Measurements from ENCODE around the gene HOXA6. TPM values are rescaled to one million over a fixed set of nuclear protein-coding genes. Genes with fewer than 3 reads are reported as not detected.

Gene HOXA6
- polyA plus RNA-seq, 1 experiment = 0.77 TPM

- TF ChIP-seq CTCF (IDR thresholded peaks at IDR 0.05; ENCODE audit: insufficient read depth, low read depth, low read length) = no peak
- ChIA-PET POLR2A (no interaction called here), CTCF (interaction anchor here (1.2 kb wide), 1 partner anchor 46 kb away, joined by 3 read pairs; no protein-coding TSS in a partner anchor)
- Histone ChIP-seq H3K4me3 (ENCODE audit: low read depth, low read length) (no peak overlapping the region), H3K27me3 (ENCODE audit: control insufficient read depth, insufficient read depth, low read length) (peaks cover 10% of the 10 kb centered on the region), H3K36me3 (ENCODE audit: control insufficient read depth, insufficient read depth, low read length) (no peaks in the 10 kb centered on the region)
- DNase-seq (ENCODE audit: low read depth) = no peak
These were observed 43.1 kb downstream of the HOXA6 start for GRCh38 chr7:27104341-27105058.

GRCh38 chr7:27103489-27104226, 43.9 kb downstream of the HOXA6 start:
- Histone ChIP-seq H3K27me3 (ENCODE audit: control insufficient read depth, insufficient read depth, low read length) (peaks cover 10% of the 10 kb centered on the region), H3K4me3 (ENCODE audit: low read depth, low read length) (no peak overlapping the region), H3K36me3 (ENCODE audit: control insufficient read depth, insufficient read depth, low read length) (no peaks in the 10 kb centered on the region)
- POLR2A ChIA-PET = no interaction called here
- DNase-seq (ENCODE audit: low read depth) = no peak
- CTCF ChIA-PET = no interaction called here
- TF ChIP-seq CTCF (IDR thresholded peaks at IDR 0.05; ENCODE audit: insufficient read depth, low read depth, low read length) = no peak

- Histone ChIP-seq H3K36me3 (ENCODE audit: control insufficient read depth, insufficient read depth, low read length) (no peaks in the 10 kb centered on the region), H3K4me3 (ENCODE audit: low read depth, low read length) (no peak within 1 kb of the TSS), H3K27me3 (ENCODE audit: control insufficient read depth, insufficient read depth, low read length) (peaks cover 10% of the 10 kb centered on the region)
- TF ChIP-seq CTCF (IDR thresholded peaks at IDR 0.05; ENCODE audit: insufficient read depth, low read depth, low read length) = no peak
- ChIA-PET POLR2A (no interaction called here), CTCF (no interaction called here)
- no peak for DNase-seq (ENCODE audit: low read depth)
These were observed 44.8 kb downstream of the HOXA6 start, which contains the start of gene HOXA2 for GRCh38 chr7:27102581-27103442. HOXA2 (minus strand) TSS chr7:27102683; CDS start chr7:27102500, 183 bp downstream.

DNA sequence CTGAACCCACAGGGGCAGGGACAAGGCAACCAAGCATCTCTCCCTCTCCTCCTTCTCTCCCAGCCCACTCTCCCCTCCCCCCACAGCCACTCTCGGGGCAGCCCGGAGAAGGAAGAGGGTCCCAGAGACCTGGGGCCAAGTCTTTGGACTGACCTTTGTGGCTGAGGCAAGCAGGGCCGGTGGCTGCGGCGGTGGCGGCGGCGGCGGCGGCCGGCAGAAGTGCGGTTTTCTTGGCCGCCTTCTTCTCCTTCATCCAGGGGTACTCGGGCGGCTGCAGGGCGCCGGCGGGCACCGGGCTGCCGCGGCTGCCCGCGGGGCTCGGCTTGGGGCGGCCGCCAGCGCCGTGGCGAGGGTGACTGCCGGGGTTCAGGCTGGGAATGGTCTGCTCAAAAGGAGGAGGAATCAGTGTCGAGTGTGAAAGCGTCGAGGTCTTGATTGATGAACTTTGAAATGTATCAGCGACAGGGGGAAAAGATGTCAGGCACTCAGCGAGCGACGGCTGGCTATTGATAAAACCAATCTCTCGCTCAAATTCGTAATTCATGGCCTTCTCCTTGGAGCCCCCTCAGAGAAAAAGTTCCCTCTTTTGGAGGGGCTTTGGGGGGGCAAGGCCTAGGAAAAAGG, 45.5 kb downstream of the HOXA6 start:
- TF ChIP-seq CTCF (IDR thresholded peaks at IDR 0.05; ENCODE audit: insufficient read depth, low read depth, low read length) = no peak

More for the DNA sequence above, 45.5 kb downstream of the HOXA6 start:
- H3K27me3 ChIP-seq (ENCODE audit: control insufficient read depth, insufficient read depth, low read length) = peaks cover 10% of the 10 kb centered on the region
- ChIA-PET POLR2A (no interaction called here), CTCF (no interaction called here)
- no peaks in the 10 kb centered on the region for H3K36me3 ChIP-seq (ENCODE audit: control insufficient read depth, insufficient read depth, low read length)
- no peak overlapping the region for H3K4me3 ChIP-seq (ENCODE audit: low read depth, low read length)
- DNase-seq (ENCODE audit: low read depth) = no peak

Data from BJ (cell line).